Uterus (tissue), 2 donors: Measurements from ENCODE around the gene CISH.

Experiments used
- POLR2A ChIP-seq, 2 donors: fragments of 450-650 bp; IDR thresholded peaks; one replicate each; pipeline ENCODE4 v1.6.1; 2016; ENCODE audit warnings: antibody characterized with exemption in 2 of 2, mild to moderate bottlenecking in 1 of 2, moderate library complexity in 1 of 2
- TF ChIP-seq, protein P1 (sequence below), 4 experiments: fragments of 200-600 bp in 2 of 4; fragments of 450-650 bp in 2 of 4; sonication (generic) in 2 of 4; IDR thresholded peaks; one replicate each; pipeline ENCODE4 v1.5.1; 2016 to 2019; ENCODE audit warnings: antibody characterized with exemption in 4 of 4, mild to moderate bottlenecking in 2 of 4, moderate library complexity in 1 of 4

DNA sequence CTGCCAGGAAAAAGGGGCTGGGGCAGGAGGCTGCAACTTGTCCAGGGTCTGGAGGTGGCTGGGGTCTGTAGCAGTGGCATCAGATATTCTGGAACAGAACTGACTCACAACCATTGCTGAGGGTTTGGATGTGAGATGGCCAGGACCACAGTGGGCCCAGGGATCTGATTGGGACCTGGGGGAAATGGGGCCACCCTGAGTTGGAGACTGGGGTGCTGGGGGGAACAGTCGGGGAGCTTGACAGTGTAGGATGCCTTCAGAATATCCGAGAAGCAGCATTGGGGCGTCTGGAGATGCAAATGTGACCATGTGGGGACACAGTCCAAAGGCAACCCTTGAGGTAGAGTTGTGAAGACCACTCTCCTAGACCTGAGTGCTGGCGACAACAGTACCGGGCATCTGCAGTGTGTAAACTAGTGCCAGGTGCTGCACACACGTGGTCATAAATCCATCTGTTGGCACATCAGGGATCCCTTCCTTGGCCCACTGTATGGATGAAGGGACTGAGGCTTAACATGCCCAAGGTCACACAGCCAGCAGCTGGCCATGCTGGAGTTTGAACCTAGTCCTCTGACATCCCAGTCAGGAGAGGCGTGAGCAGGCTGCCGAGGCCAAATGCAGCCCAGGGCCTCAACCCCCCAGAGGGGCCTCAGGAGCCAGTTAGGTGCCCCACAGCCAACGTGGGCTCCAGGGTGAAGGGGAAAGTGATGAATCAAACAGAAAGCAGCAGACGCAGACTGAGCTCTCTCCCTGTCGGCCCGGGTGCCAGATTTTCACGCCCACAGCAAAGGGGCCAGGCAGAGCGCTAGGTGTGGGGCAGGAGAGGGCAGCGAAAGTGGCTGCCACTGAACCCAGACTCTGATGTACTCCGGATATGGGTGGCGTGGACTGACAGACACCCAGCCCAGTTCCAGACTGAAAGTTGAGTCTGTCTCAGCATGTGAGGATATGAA, 23.5 kb downstream of the CISH start:
- TF ChIP-seq, protein P1, sequence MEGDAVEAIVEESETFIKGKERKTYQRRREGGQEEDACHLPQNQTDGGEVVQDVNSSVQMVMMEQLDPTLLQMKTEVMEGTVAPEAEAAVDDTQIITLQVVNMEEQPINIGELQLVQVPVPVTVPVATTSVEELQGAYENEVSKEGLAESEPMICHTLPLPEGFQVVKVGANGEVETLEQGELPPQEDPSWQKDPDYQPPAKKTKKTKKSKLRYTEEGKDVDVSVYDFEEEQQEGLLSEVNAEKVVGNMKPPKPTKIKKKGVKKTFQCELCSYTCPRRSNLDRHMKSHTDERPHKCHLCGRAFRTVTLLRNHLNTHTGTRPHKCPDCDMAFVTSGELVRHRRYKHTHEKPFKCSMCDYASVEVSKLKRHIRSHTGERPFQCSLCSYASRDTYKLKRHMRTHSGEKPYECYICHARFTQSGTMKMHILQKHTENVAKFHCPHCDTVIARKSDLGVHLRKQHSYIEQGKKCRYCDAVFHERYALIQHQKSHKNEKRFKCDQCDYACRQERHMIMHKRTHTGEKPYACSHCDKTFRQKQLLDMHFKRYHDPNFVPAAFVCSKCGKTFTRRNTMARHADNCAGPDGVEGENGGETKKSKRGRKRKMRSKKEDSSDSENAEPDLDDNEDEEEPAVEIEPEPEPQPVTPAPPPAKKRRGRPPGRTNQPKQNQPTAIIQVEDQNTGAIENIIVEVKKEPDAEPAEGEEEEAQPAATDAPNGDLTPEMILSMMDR (IDR thresholded peaks at IDR 0.05) = no peak
- no peak for TF ChIP-seq POLR2A (IDR thresholded peaks at IDR 0.05)
